Measurements from ENCODE around the gene GAMT.

The GAMT gene

GRCh38 chr19:1363599-1363998, 37.7 kb downstream of the GAMT start:
- DNase-seq, result no peak

GRCh38 chr19:1362387-1363257, 38.7 kb downstream of the GAMT start:
- no peak for DNase-seq

- DNase-seq, result no peak
Observed at GRCh38 chr19:1361601-1362386, 39.5 kb downstream of the GAMT start.

- no peak for DNase-seq
Observed at GRCh38 chr19:1360818-1361461, 40.4 kb downstream of the GAMT start.

GRCh38 chr19:1360126-1360817, 41.1 kb downstream of the GAMT start:
- no peak for DNase-seq

GRCh38 chr19:1357531-1358109, 43.7 kb downstream of the GAMT start:
- DNase-seq, result no peak

- no peak for DNase-seq
Observed at GRCh38 chr19:1356508-1356865, 44.9 kb downstream of the GAMT start.

GRCh38 chr19:1355568-1356507, 45.5 kb downstream of the GAMT start:
- DNase-seq, result no peak

- DNase-seq, result no peak
Observed at GRCh38 chr19:1354970-1355567, 46.3 kb downstream of the GAMT start.

GRCh38 chr19:1353144-1353543, 48.2 kb downstream of the GAMT start:
- no peak for DNase-seq

- no peak for DNase-seq
Observed at GRCh38 chr19:1351381-1351851, 49.9 kb downstream of the GAMT start.

GRCh38 chr19:1350867-1351266, 50.5 kb downstream of the GAMT start:
- DNase-seq, result no peak

- DNase-seq, result no peak
Observed at GRCh38 chr19:1349211-1349610, 52.1 kb downstream of the GAMT start.

Measured in effector CD8-positive, alpha-beta T cell (primary cell).